ENCODE measurements around the gene SNX30. TPM values are rescaled to one million over a fixed set of nuclear protein-coding genes. Genes with fewer than 3 reads are reported as not detected.

The SNX30 gene
- total RNA-seq, 4 donors from 2014 or later = 6.2 to 18.2 (median 10.4) TPM

- Histone ChIP-seq H3K27ac (no peak overlapping the region), H3K9me3 (no peaks in the 10 kb centered on the region), H3K4me1 (no peaks in the 10 kb centered on the region), H3K36me3 (no peaks in the 10 kb centered on the region), H3K4me3 (no peak overlapping the region), H3K27me3 (no peaks in the 10 kb centered on the region)
- WGBS, 2 donors (ENCODE audit: low coverage in 1 of 2) = 78 to 84% methylated on average over 6 to 7 of the region's 7 CpGs
- TF ChIP-seq EP300 (IDR thresholded peaks at IDR 0.05) (no peak), POLR2A (IDR thresholded peaks at IDR 0.05) (no peak), POLR2AphosphoS5 (IDR thresholded peaks at IDR 0.05) (no peak), CTCF (IDR thresholded peaks at IDR 0.05) (no peak)
- no peak for ATAC-seq
These were observed 18.6 kb upstream of the SNX30 start for GRCh38 chr9:112731971-112732370.

GRCh38 chr9:112734892-112735291 is 15.7 kb upstream of the SNX30 start:
- Histone ChIP-seq H3K4me3 (no peak overlapping the region), H3K27me3 (no peaks in the 10 kb centered on the region), H3K36me3 (no peaks in the 10 kb centered on the region), H3K9me3 (no peaks in the 10 kb centered on the region), H3K27ac (no peak overlapping the region), H3K4me1 (no peaks in the 10 kb centered on the region)
- no peak for ATAC-seq
- no peak for TF ChIP-seq EP300 (IDR thresholded peaks at IDR 0.05)
- TF ChIP-seq POLR2AphosphoS5 (IDR thresholded peaks at IDR 0.05) = no peak
- TF ChIP-seq POLR2A (IDR thresholded peaks at IDR 0.05) = no peak
- TF ChIP-seq CTCF (IDR thresholded peaks at IDR 0.05) = no peak
- 63 to 67% methylated on average over 2 of the region's 2 CpGs for WGBS, 2 donors (ENCODE audit: low coverage in 1 of 2)

GRCh38 chr9:112743216-112743836 is 7.2 kb upstream of the SNX30 start:
- no peak for ATAC-seq
- 80 to 93% methylated on average over 3 of the region's 3 CpGs for WGBS, 2 donors (ENCODE audit: low coverage in 1 of 2)
- H3K4me3 ChIP-seq = no peak overlapping the region
- H3K36me3 ChIP-seq = no peaks in the 10 kb centered on the region
- H3K9me3 ChIP-seq = no peaks in the 10 kb centered on the region
- H3K4me1 ChIP-seq = no peaks in the 10 kb centered on the region
- no peaks in the 10 kb centered on the region for H3K27me3 ChIP-seq
- H3K27ac ChIP-seq = no peak overlapping the region
- TF ChIP-seq CTCF (IDR thresholded peaks at IDR 0.05) (peak in 1 of 4 experiments; percentile 24), EP300 (IDR thresholded peaks at IDR 0.05) (no peak)

DNA sequence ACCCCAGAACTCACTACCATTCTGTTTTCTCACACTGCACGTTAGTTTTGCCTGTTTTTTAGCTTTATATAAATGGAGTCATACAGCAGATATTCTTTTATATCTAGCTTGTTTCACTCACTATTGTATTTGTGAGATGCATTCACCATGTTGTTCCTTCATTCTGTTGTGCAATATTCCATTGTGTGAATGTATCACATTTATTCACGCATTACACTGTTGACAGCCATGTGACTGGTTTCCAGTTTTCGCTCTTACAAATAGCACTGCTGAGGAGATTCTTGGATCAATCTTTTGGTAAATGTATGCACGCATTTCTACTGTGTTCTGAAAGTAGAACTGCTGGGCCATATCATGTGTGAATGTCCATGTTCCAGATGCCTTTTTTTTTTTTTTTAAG is 6.4 kb upstream of the SNX30 start:
- no peak overlapping the region for H3K4me3 ChIP-seq
- H3K27me3 ChIP-seq = no peaks in the 10 kb centered on the region
- no peak overlapping the region for H3K27ac ChIP-seq
- ATAC-seq = no peak
- no peaks in the 10 kb centered on the region for H3K4me1 ChIP-seq
- H3K36me3 ChIP-seq = no peaks in the 10 kb centered on the region
- TF ChIP-seq POLR2A (IDR thresholded peaks at IDR 0.05) = no peak
- TF ChIP-seq CTCF (IDR thresholded peaks at IDR 0.05) = no peak
- TF ChIP-seq EP300 (IDR thresholded peaks at IDR 0.05) = no peak
- TF ChIP-seq POLR2AphosphoS5 (IDR thresholded peaks at IDR 0.05) = no peak
- H3K9me3 ChIP-seq = no peaks in the 10 kb centered on the region
- 75 to 77% methylated on average over 4 of the region's 4 CpGs for WGBS, 2 donors (ENCODE audit: low coverage in 1 of 2)

GRCh38 chr9:112747094-112747493 is 3.5 kb upstream of the SNX30 start:
- Histone ChIP-seq H3K4me1 (peaks cover 0 to 20% (median 5%) of the 10 kb centered on the region in 3 donors), H3K4me3 (no peak overlapping the region), H3K27me3 (no peaks in the 10 kb centered on the region), H3K9me3 (no peaks in the 10 kb centered on the region), H3K36me3 (no peaks in the 10 kb centered on the region), H3K27ac (peak overlapping the region in 3 of 4 donors; percentile 51 to 64 (median 61))
- TF ChIP-seq POLR2A (IDR thresholded peaks at IDR 0.05) = no peak
- TF ChIP-seq EP300 (IDR thresholded peaks at IDR 0.05) = no peak
- TF ChIP-seq CTCF (IDR thresholded peaks at IDR 0.05) = no peak
- no peak for TF ChIP-seq POLR2AphosphoS5 (IDR thresholded peaks at IDR 0.05)
- ATAC-seq = no peak
- 75 to 91% methylated on average over 4 to 7 of the region's 7 CpGs for WGBS, 2 donors (ENCODE audit: low coverage in 1 of 2)

All from gastroesophageal sphincter (tissue), 4 donors.